Neural cell (in vitro differentiated cells): ENCODE data around the gene AGFG1. TPM values are rescaled to one million over a fixed set of nuclear protein-coding genes. Genes with fewer than 3 reads are reported as not detected.

Experiments
- H2AFZ ChIP-seq: fragments of 200-600, 300-800 bp; sonication (generic), shearing (Covaris generic); 2 replicates; pipeline ENCODE4 v1.6.0; 2014; ENCODE audit warnings: low read depth, mild to moderate bottlenecking, antibody characterized with exemption, low read length, moderate library complexity
- H3F3A ChIP-seq: fragments of 200-600 bp; shearing (Covaris generic); 2 replicates; pipeline ENCODE4 v1.6.1; 2016; ENCODE audit warnings: mild to moderate bottlenecking, moderate library complexity, mixed read lengths, antibody characterized with exemption, low read length; ENCODE audit not compliant: insufficient read depth, poor library complexity, severe bottlenecking
- H3K27ac ChIP-seq: fragments of 200-600, 300-800 bp; sonication (generic), shearing (Covaris generic); 2 replicates; pipeline ENCODE4 v1.5.1; 2014; ENCODE audit warnings: mild to moderate bottlenecking, low read length, moderate library complexity
- H3K27me3 ChIP-seq: fragments of 300-800, 200-600 bp; sonication (generic), shearing (Covaris generic); 2 replicates; pipeline ENCODE4 v1.6.0; 2014; ENCODE audit warnings: mild to moderate bottlenecking, low read depth, low read length, moderate library complexity; ENCODE audit not compliant: insufficient read depth
- H3K36me3 ChIP-seq: fragments of 300-800, 200-600 bp; sonication (generic), shearing (Covaris generic); 2 replicates; pipeline ENCODE4 v1.5.1; 2014; ENCODE audit warnings: mild to moderate bottlenecking, antibody characterized with exemption, low read length, moderate library complexity; ENCODE audit not compliant: insufficient read depth
- H3K4me2 ChIP-seq: fragments of 300-800, 200-600 bp; sonication (generic), shearing (Covaris generic); 2 replicates; pipeline ENCODE4 v1.6.0; 2014; ENCODE audit warnings: mild to moderate bottlenecking, low read length
- H3K4me3 ChIP-seq: fragments of 300-800, 200-600 bp; sonication (generic), shearing (Covaris generic); 2 replicates; pipeline ENCODE4 v1.5.1; 2014; ENCODE audit warnings: mild to moderate bottlenecking, low read length, moderate library complexity
- H3K79me2 ChIP-seq: fragments of 200-600 bp; shearing (Covaris generic); replicated peaks from 2 replicates; pipeline ENCODE4 v1.6.0; 2014; ENCODE audit warnings: mild to moderate bottlenecking, low read length, moderate library complexity; ENCODE audit not compliant: insufficient read depth
- H3K9ac ChIP-seq: fragments of 300-800, 200-600 bp; sonication (generic), shearing (Covaris generic); 2 replicates; pipeline ENCODE4 v1.6.1; 2016; ENCODE audit warnings: mild to moderate bottlenecking, low read length, mixed read lengths
- H3K9me2 ChIP-seq: fragments of 200-600 bp; shearing (Covaris generic); 2 replicates; pipeline ENCODE4 v1.6.1; 2016; ENCODE audit warnings: mild to moderate bottlenecking, low read length, mixed read lengths; ENCODE audit not compliant: insufficient read depth
- H3K9me3 ChIP-seq: fragments of 200-600, 300-800 bp; sonication (generic), shearing (Covaris generic); 2 replicates; pipeline ENCODE4 v1.6.1; 2016; ENCODE audit warnings: mild to moderate bottlenecking, mixed run types, low read length, moderate library complexity, mixed read lengths
- H4K20me1 ChIP-seq: fragments of 200-600 bp; shearing (Covaris generic); 2 replicates; pipeline ENCODE4 v1.6.1; 2016; ENCODE audit warnings: mild to moderate bottlenecking, mixed run types; ENCODE audit not compliant: insufficient read depth
- EP300 ChIP-seq: fragments of 450-650 bp; conservative IDR thresholded peaks from 2 replicates; pipeline ENCODE4 v1.6.1; 2014; ENCODE audit warnings: antibody characterized with exemption, mild to moderate bottlenecking, moderate library complexity; ENCODE audit not compliant: poor library complexity, severe bottlenecking
- EZH2 ChIP-seq: fragments of 200-600, 300-800 bp; shearing (Covaris generic), sonication (generic); IDR thresholded peaks from 2 replicates; pipeline ENCODE4 v1.6.1; 2014; ENCODE audit warnings: antibody characterized with exemption, low read length, borderline replicate concordance, mild to moderate bottlenecking; ENCODE audit not compliant: insufficient read depth, poor library complexity, severe bottlenecking
- MXI1 ChIP-seq: fragments of 450-650 bp; conservative IDR thresholded peaks from 2 replicates; pipeline ENCODE4 v1.6.1; 2014; ENCODE audit warnings: antibody characterized with exemption, mild to moderate bottlenecking; ENCODE audit not compliant: poor library complexity, severe bottlenecking
- POLR2AphosphoS5 ChIP-seq: IDR thresholded peaks from 2 replicates; pipeline ENCODE4 v1.6.1; 2012
- RAD21 ChIP-seq: fragments of 450-650 bp; conservative IDR thresholded peaks from 2 replicates; pipeline ENCODE4 v1.6.1; 2014; ENCODE audit warnings: antibody characterized with exemption, mild to moderate bottlenecking, moderate library complexity
- SMC3 ChIP-seq: fragments of 450-650 bp; conservative IDR thresholded peaks from 2 replicates; pipeline ENCODE4 v1.6.1; 2014; ENCODE audit warnings: antibody characterized with exemption, mild to moderate bottlenecking, moderate library complexity; ENCODE audit not compliant: poor library complexity
- TAF1 ChIP-seq: IDR thresholded peaks from 2 replicates; pipeline ENCODE4 v1.6.1; 2012; ENCODE audit warnings: low read depth
- polyA plus RNA-seq: library from polyadenylated mRNA; depleted of rRNA; stranded (reverse); fragments of >200 nt; gene quantifications from 2 replicates; pipeline ENCODE4 v1.2.3, GENCODE V29; 2014
- TF ChIP-seq, protein P1 (sequence below): IDR thresholded peaks from 2 replicates; pipeline ENCODE4 v1.6.1; 2012; ENCODE audit warnings: borderline replicate concordance
- TF ChIP-seq, protein P2 (sequence below): fragments of 450-650 bp; IDR thresholded peaks from 2 replicates; pipeline ENCODE4 v1.5.1; 2014; ENCODE audit warnings: antibody characterized with exemption, mild to moderate bottlenecking, moderate library complexity; ENCODE audit not compliant: poor library complexity, severe bottlenecking

Gene AGFG1
- polyA plus RNA-seq, 1 donor from 2014 or later: 106 TPM

DNA sequence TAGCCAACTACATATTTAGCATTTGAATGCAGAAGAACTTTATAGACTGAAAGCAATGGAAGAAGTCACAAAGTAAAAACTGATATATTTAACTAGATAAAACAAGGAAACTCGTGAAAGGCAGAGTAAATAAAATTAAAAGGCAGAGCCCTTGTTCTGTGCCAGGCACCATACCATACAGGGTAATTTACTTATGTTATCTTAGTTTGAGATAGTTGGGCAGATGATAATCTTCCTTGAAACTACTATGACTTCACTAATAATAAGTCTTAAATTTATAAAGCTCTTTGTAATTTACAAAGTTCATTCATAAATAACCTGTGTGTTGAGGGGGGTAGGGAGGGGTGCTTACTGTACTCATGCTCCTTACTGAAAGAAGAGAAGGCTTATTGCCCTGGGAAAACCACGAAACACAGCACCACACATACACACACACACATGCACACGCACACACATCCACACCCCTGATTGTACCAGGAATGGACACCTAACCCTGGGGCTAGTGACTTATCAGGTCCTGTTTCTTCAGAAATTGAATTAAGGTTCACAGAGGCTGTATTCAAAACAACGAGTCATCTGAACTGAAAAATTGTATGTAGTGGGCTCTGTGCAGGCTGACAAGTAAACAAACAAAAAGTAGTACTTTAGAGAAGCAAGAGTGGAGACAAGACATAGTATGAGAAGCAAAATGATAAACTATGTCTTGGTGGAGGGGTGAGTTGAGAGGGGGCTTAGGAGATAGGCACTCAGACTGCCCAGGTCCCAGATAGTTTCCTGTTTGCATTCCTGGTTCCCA lies 38.1 kb downstream of the AGFG1 start:
- H3K36me3 ChIP-seq: no peaks in the 10 kb centered on the region
- H3K9ac ChIP-seq: no peak overlapping the region
- no peak overlapping the region for H3K4me3 ChIP-seq
- H3K27ac ChIP-seq: no peak overlapping the region
- no peaks in the 10 kb centered on the region for H3K27me3 ChIP-seq
- H3K9me3 ChIP-seq: no peaks in the 10 kb centered on the region
- H3F3A ChIP-seq: no peaks in the 10 kb centered on the region
- H3K9me2 ChIP-seq: no peaks in the 10 kb centered on the region
- no peaks in the 10 kb centered on the region for H4K20me1 ChIP-seq
- H3K79me2 ChIP-seq: peaks cover 81% of the 10 kb centered on the region
- TF ChIP-seq, protein P1, sequence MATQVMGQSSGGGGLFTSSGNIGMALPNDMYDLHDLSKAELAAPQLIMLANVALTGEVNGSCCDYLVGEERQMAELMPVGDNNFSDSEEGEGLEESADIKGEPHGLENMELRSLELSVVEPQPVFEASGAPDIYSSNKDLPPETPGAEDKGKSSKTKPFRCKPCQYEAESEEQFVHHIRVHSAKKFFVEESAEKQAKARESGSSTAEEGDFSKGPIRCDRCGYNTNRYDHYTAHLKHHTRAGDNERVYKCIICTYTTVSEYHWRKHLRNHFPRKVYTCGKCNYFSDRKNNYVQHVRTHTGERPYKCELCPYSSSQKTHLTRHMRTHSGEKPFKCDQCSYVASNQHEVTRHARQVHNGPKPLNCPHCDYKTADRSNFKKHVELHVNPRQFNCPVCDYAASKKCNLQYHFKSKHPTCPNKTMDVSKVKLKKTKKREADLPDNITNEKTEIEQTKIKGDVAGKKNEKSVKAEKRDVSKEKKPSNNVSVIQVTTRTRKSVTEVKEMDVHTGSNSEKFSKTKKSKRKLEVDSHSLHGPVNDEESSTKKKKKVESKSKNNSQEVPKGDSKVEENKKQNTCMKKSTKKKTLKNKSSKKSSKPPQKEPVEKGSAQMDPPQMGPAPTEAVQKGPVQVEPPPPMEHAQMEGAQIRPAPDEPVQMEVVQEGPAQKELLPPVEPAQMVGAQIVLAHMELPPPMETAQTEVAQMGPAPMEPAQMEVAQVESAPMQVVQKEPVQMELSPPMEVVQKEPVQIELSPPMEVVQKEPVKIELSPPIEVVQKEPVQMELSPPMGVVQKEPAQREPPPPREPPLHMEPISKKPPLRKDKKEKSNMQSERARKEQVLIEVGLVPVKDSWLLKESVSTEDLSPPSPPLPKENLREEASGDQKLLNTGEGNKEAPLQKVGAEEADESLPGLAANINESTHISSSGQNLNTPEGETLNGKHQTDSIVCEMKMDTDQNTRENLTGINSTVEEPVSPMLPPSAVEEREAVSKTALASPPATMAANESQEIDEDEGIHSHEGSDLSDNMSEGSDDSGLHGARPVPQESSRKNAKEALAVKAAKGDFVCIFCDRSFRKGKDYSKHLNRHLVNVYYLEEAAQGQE: no peak
- TF ChIP-seq TAF1 (no peak), EZH2 (no peak), EP300 (no peak), SMC3 (no peak), POLR2AphosphoS5 (no peak), MXI1 (no peak), RAD21 (no peak)
- TF ChIP-seq, protein P2, sequence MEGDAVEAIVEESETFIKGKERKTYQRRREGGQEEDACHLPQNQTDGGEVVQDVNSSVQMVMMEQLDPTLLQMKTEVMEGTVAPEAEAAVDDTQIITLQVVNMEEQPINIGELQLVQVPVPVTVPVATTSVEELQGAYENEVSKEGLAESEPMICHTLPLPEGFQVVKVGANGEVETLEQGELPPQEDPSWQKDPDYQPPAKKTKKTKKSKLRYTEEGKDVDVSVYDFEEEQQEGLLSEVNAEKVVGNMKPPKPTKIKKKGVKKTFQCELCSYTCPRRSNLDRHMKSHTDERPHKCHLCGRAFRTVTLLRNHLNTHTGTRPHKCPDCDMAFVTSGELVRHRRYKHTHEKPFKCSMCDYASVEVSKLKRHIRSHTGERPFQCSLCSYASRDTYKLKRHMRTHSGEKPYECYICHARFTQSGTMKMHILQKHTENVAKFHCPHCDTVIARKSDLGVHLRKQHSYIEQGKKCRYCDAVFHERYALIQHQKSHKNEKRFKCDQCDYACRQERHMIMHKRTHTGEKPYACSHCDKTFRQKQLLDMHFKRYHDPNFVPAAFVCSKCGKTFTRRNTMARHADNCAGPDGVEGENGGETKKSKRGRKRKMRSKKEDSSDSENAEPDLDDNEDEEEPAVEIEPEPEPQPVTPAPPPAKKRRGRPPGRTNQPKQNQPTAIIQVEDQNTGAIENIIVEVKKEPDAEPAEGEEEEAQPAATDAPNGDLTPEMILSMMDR: no peak
- H2AFZ ChIP-seq: no peak overlapping the region
- H3K4me2 ChIP-seq: no peak overlapping the region

GRCh38 chr2:227510620-227510958 lies 38.6 kb downstream of the AGFG1 start:
- peaks cover 79% of the 10 kb centered on the region for H3K79me2 ChIP-seq
- H3K9me3 ChIP-seq: no peaks in the 10 kb centered on the region
- no peaks in the 10 kb centered on the region for H3K27me3 ChIP-seq
- H2AFZ ChIP-seq: no peak overlapping the region
- H3K9ac ChIP-seq: no peak overlapping the region
- H3K9me2 ChIP-seq: no peaks in the 10 kb centered on the region
- no peaks in the 10 kb centered on the region for H4K20me1 ChIP-seq
- no peak overlapping the region for H3K4me2 ChIP-seq
- TF ChIP-seq EZH2: no peak
- TF ChIP-seq, protein P1: no peak
- no peak for TF ChIP-seq POLR2AphosphoS5
- TF ChIP-seq RAD21: no peak
- H3K36me3 ChIP-seq: no peaks in the 10 kb centered on the region
- no peak overlapping the region for H3K27ac ChIP-seq
- no peaks in the 10 kb centered on the region for H3F3A ChIP-seq
- no peak overlapping the region for H3K4me3 ChIP-seq
